22Rv1 (cell line): Measurements from ENCODE around the gene TANGO2.

Experiments used
- H3K27ac ChIP-seq: fragments of 450-650 bp; 2 replicates; pipeline ENCODE4 v1.5.1; 2017
- ZFX ChIP-seq: fragments of 450-650 bp; IDR thresholded peaks from 2 replicates; pipeline ENCODE4 v1.6.1; 2017; ENCODE audit warnings: antibody characterized with exemption, borderline replicate concordance
- TF ChIP-seq, protein P1 (sequence below): fragments of 450-650 bp; IDR thresholded peaks from 2 replicates; pipeline ENCODE4 v1.5.1; 2017; ENCODE audit warnings: mild to moderate bottlenecking

Gene TANGO2

DNA sequence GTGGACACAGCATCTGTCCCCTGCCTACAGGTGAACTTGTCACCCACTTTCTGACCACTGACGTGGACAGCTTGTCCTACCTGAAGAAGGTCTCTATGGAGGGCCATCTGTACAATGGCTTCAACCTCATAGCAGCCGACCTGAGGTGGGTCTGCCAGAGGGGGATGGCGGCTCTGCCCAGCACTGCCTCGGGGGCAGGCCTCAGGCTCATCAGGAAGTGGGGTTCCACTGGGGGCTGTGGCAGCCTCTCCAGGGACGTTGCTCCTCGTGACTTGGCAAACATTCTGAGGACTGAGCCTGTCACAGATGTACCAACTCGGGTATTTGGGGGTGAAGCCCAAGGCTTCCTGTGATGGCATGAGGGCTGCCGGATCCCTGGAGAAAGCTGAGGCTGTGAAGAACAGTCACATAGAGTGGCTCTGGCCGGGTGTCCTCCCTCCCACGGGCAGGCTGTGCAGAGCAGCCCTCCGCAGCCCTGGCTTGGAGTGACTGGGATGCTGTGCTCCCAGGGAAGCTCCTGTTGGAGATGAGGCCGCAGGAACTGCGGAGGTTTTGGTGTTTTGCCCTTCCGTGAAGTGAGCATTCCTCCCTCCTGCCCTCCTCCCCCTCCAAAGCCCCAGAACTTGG, 32.6 kb downstream of the TANGO2 start:
- TF ChIP-seq, protein P1, sequence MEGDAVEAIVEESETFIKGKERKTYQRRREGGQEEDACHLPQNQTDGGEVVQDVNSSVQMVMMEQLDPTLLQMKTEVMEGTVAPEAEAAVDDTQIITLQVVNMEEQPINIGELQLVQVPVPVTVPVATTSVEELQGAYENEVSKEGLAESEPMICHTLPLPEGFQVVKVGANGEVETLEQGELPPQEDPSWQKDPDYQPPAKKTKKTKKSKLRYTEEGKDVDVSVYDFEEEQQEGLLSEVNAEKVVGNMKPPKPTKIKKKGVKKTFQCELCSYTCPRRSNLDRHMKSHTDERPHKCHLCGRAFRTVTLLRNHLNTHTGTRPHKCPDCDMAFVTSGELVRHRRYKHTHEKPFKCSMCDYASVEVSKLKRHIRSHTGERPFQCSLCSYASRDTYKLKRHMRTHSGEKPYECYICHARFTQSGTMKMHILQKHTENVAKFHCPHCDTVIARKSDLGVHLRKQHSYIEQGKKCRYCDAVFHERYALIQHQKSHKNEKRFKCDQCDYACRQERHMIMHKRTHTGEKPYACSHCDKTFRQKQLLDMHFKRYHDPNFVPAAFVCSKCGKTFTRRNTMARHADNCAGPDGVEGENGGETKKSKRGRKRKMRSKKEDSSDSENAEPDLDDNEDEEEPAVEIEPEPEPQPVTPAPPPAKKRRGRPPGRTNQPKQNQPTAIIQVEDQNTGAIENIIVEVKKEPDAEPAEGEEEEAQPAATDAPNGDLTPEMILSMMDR: no peak
- no peak for TF ChIP-seq ZFX
- no peak overlapping the region for H3K27ac ChIP-seq

DNA sequence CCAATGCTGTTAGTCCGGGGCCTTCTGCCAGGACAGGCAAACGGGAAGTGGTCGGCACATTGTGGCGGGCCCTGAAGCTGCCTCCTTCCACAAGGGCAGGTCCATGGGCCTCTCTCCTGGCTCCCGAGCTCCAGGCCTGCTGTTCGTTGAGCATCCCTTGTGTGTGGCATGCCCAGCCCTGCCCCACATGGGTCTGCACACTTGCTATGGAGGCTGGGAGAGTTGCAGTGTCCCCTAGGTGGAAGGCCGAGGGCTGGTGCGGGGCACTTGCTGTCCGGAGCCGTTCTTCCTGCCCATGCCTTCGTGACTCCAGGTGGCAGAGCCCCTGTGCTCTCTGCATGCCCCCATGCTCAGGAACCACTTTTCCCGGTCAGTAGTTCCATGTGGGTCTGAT, 33.1 kb downstream of the TANGO2 start:
- TF ChIP-seq ZFX: no peak
- TF ChIP-seq, protein P1: no peak
- no peak overlapping the region for H3K27ac ChIP-seq

DNA sequence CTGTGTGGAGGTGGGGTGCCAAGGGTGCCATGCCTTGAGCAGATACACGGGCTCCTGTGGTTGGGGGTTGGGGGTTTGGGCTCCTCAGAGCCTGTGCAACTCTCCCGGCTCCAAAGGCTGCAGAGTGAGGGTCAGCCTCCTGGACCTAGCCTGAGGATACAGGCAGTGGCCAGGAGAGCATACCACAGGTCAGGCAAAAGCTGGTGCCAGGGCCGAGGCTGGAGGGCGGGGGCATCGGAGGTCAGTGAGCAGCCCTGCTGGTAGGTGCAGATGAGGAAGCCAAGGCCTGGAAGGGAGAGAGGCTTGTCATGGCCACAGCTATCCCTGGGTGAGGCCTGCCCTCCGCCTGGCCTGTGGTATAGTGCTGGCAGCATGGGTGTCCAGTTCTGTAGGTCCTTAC, 33.6 kb downstream of the TANGO2 start:
- no peak overlapping the region for H3K27ac ChIP-seq

DNA sequence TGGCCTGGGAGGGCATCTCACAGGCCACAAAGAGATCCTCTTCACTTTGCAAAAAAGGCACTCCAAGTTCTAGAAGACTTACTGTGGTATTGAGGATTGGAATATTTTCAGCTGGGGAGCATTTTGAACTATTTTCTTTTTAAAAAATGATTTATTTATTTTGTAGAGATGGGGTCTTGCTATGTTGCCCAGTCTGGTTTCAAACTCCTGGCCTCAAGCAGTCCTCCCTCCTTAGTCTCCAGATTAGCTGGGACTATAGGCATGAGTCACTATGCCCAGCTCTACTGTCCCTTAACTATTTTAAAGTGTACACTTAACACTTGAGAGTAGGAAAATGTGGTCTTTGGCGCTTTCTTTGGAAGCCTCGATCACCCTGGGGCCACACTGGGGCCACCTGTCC, 34.2 kb downstream of the TANGO2 start:
- no peak for TF ChIP-seq ZFX
- TF ChIP-seq, protein P1: no peak
- no peak overlapping the region for H3K27ac ChIP-seq

More for the DNA sequence above, 33.6 kb downstream of the TANGO2 start:
- no peak for TF ChIP-seq ZFX
- TF ChIP-seq, protein P1: no peak

DNA sequence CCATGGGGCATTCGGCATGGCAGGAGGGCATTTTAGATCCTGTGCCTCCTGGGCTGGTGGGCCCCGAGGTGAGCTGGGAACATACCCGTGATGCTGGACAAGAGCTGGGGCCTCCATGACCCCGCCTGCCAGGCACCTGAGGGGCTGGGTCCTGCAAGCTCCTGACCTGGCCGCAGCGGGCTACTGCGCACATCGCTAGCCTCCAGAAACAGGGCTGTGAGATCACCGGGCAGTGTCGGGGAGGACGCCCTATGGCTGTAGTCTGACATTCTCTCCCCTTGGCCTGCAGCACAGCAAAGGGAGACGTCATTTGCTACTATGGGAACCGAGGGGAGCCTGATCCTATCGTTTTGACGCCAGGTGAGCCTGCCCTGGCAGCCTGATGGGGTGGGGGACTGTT, 34.7 kb downstream of the TANGO2 start:
- H3K27ac ChIP-seq: no peak overlapping the region
- TF ChIP-seq ZFX: no peak
- TF ChIP-seq, protein P1: no peak

DNA sequence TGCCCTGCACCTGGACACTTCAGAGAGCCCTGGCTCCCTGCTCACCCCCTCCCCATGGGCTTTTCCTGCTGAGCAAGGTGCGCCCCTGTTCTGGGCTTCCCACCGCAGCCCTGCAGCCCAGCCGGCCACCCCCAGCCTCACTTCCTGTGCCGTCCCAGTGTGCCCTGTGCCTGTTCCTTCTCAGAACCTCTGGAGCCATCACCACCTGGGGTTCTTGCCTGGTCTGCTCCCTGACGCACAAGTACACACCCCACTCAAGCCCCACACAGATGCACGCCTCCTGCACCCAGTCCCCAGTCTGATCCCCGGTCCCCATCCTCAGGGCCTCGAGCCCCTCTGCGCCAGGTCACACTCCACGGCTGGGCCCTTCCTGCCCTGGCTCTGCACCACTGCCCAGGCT, 35.3 kb downstream of the TANGO2 start:
- no peak overlapping the region for H3K27ac ChIP-seq
- TF ChIP-seq, protein P1: no peak
- no peak for TF ChIP-seq ZFX

DNA sequence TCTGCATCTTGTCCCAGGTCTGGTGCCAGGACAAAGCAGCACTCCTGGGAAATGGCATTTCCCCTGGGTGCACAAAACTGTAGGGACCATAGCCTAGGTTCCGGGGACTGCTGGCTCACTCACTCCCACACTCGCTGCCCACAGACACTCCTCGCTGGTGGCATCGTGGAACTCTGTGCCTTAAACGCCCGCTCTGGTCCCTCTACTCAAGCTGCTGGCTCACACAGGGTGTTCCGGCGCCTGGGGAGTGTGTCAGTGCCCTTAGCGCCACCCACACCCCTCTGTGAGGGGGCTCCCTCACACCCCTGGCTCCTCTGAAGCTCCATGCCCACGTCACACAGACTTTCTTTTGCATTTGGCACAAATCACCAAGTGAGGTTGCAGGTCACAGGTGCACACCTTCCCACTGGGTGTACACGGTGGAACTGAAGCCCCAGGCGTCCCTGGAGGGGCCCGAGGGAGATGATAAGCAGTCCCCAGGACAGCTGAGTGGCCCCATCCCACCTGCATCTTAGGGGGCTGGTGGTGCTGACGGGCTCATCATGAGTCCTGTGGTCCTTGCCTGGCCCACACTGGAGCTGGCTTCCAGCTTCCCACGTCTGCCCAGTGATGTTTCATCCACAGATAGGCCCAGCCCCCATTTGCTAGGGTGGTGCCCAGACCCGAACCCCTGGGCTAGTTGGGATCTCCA, 35.9 kb downstream of the TANGO2 start:
- TF ChIP-seq, protein P1: no peak
- H3K27ac ChIP-seq: no peak overlapping the region
